A549 (cell line): ENCODE measurements around the gene PRKCD. TPM values are rescaled to one million over a fixed set of nuclear protein-coding genes. Genes with fewer than 3 reads are reported as not detected.

Source experiments
- ATAC-seq, 2 experiments: fragments of 200-7000 bp in 1 of 2; fragments of >200 bp in 1 of 2; cut with Nextera tagmentation in 1 of 2; cut with Tn5 transposase in 1 of 2; 3 replicates each; pipeline versions ENCODE4 v1.8.0 to v1.9.1; 2018 to 2020; ENCODE audit warnings: mild to moderate bottlenecking in 1 of 2, moderate library complexity in 1 of 2
- CTCF ChIA-PET: fragments of 300-600 bp; sonication (Branson Sonifier 250); formaldehyde crosslinking; extraction: SDS; loops from one replicate; lab custom pipeline; 2021; ENCODE audit warnings: antibody characterized with exemption, inconsistent platforms; lab: Yijun Ruan, JAX
- POLR2A ChIA-PET: fragments of 350-600 bp; formaldehyde crosslinking; extraction: SDS; loops from one replicate; lab custom pipeline; 2021; ENCODE audit warnings: antibody characterized with exemption, inconsistent platforms; lab: Yijun Ruan, JAX
- DNase-seq, 2 experiments: peaks; one replicate each; pipeline versions ENCODE4 v3.0.0 to v3.0.0-alpha.2; 2011 to 2016; ENCODE audit warnings: low read depth in 1 of 2, low spot score in 1 of 2
- FAIRE-seq: peaks from 2 replicates; lab custom pipeline; 2011; peaks lifted over from hg19 to GRCh38; lab: Jason Lieb, UNC
- H3K27ac ChIP-seq, 2 experiments: fragments of >200 bp; sonication (Bioruptor Twin); formaldehyde crosslinking; 3 replicates each; pipeline ENCODE4 v1.5.1; 2016 to 2017
- H3K4me1 ChIP-seq: fragments of >200 bp; sonication (Bioruptor Twin); formaldehyde crosslinking; 3 replicates; pipeline ENCODE4 v1.6.1; 2016
- H3K4me2 ChIP-seq: fragments of >200 bp; sonication (Bioruptor Twin); formaldehyde crosslinking; 3 replicates; pipeline ENCODE4 v1.6.1; 2016
- H3K4me3 ChIP-seq: fragments of >200 bp; sonication (Bioruptor Twin); formaldehyde crosslinking; 3 replicates; pipeline ENCODE4 v1.5.1; 2016
- H3K9me3 ChIP-seq: fragments of >200 bp; sonication (Bioruptor Twin); formaldehyde crosslinking; 3 replicates; pipeline ENCODE4 v1.6.1; 2016
- ATOH8 ChIP-seq: fragments of 250-450 bp; sonication (Bioruptor Pico); IDR thresholded peaks from 2 replicates; pipeline ENCODE4 v1.5.0; 2020; ENCODE audit warnings: low read depth, mild to moderate bottlenecking, moderate library complexity
- CHD2 ChIP-seq: fragments of 150-350 bp; IDR thresholded peaks from 2 replicates; pipeline ENCODE4 v1.6.1; 2014; ENCODE audit warnings: low read length; ENCODE audit not compliant: partially characterized antibody
- CTCF ChIP-seq: fragments of >200 bp; sonication (Bioruptor Twin); formaldehyde crosslinking; IDR thresholded peaks from 3 replicates; pipeline ENCODE4 v1.5.1; 2016
- ESRRA ChIP-seq: fragments of 150-350 bp; IDR thresholded peaks from 2 replicates; pipeline ENCODE4 v1.6.1; 2014; ENCODE audit warnings: mild to moderate bottlenecking, low read length, borderline replicate concordance
- FOSB ChIP-seq: fragments of 250-450 bp; sonication (Bioruptor Pico); IDR thresholded peaks from 2 replicates; pipeline ENCODE4 v1.5.0; 2020; ENCODE audit warnings: mild to moderate bottlenecking, moderate library complexity
- FOSL2 ChIP-seq, 2 experiments: fragments of 450-650 bp in 1 of 2; fragments of >200 bp in 1 of 2; sonication (Bioruptor Twin) in 1 of 2; formaldehyde crosslinking; IDR thresholded peaks; 2 replicates each; pipeline versions ENCODE4 v1.5.0 to v1.6.1; 2016 to 2020; ENCODE audit warnings: mild to moderate bottlenecking in 1 of 2, moderate library complexity in 1 of 2
- GATA3 ChIP-seq: IDR thresholded peaks from 2 replicates; pipeline ENCODE4 v1.6.1; 2012; ENCODE audit warnings: borderline replicate concordance
- HDAC2 ChIP-seq: fragments of 200-600 bp; sonication (generic); IDR thresholded peaks from 2 replicates; pipeline ENCODE4 v1.6.1; 2016
- HOXA7 ChIP-seq: fragments of 250-450 bp; sonication (Bioruptor Pico); IDR thresholded peaks from 2 replicates; pipeline ENCODE4 v1.5.0; 2020; ENCODE audit warnings: mild to moderate bottlenecking, moderate library complexity
- HOXB5 ChIP-seq: fragments of 250-450 bp; sonication (Bioruptor Pico); IDR thresholded peaks from 2 replicates; pipeline ENCODE4 v1.5.0; 2020; ENCODE audit warnings: mild to moderate bottlenecking, moderate library complexity
- JUNB ChIP-seq: fragments of >200 bp; sonication (Bioruptor Twin); formaldehyde crosslinking; IDR thresholded peaks from 2 replicates; pipeline ENCODE4 v1.6.1; 2016
- KDM1A ChIP-seq: fragments of 200-600 bp; sonication (generic); IDR thresholded peaks from 2 replicates; pipeline ENCODE4 v1.6.1; 2016; ENCODE audit warnings: low read depth, mild to moderate bottlenecking
- KDM5A ChIP-seq: fragments of 200-600 bp; sonication (generic); IDR thresholded peaks from 2 replicates; pipeline ENCODE4 v1.6.1; 2016; ENCODE audit warnings: antibody characterized with exemption, mild to moderate bottlenecking
- MAX ChIP-seq: IDR thresholded peaks from 2 replicates; pipeline ENCODE4 v1.6.1; 2012
- NFE2L2 ChIP-seq: fragments of 150-350 bp; conservative IDR thresholded peaks from 2 replicates; pipeline ENCODE4 v1.6.1; 2014; ENCODE audit warnings: low read length
- NPAS2 ChIP-seq: fragments of 250-450 bp; sonication (Bioruptor Pico); IDR thresholded peaks from 2 replicates; pipeline ENCODE4 v1.8.0; 2022; ENCODE audit warnings: mild to moderate bottlenecking, moderate library complexity, borderline replicate concordance
- PBX3 ChIP-seq: IDR thresholded peaks from 2 replicates; pipeline ENCODE4 v1.6.1; 2012
- PHF8 ChIP-seq: fragments of 200-600 bp; sonication (generic); IDR thresholded peaks from 2 replicates; pipeline ENCODE4 v1.6.1; 2016; ENCODE audit warnings: low read depth, mild to moderate bottlenecking, antibody characterized with exemption, moderate library complexity, borderline replicate concordance
- POLR2A ChIP-seq: IDR thresholded peaks from 2 replicates; pipeline ENCODE4 v1.6.1; 2012; ENCODE audit warnings: mild to moderate bottlenecking, low read length
- RCOR1 ChIP-seq: fragments of 150-350 bp; IDR thresholded peaks from 2 replicates; pipeline ENCODE4 v1.6.1; 2014; ENCODE audit warnings: antibody characterized with exemption, low read length, low read depth
- RNF2 ChIP-seq: fragments of 200-600 bp; sonication (generic); IDR thresholded peaks from 2 replicates; pipeline ENCODE4 v1.6.1; 2016; ENCODE audit warnings: low read depth, mild to moderate bottlenecking, antibody characterized with exemption, moderate library complexity, borderline replicate concordance
- SMC3 ChIP-seq: fragments of >200 bp; sonication (Bioruptor Twin); formaldehyde crosslinking; IDR thresholded peaks from 3 replicates; pipeline ENCODE4 v1.6.1; 2018; ENCODE audit warnings: inconsistent platforms
- ZC3H11A ChIP-seq: fragments of 450-650 bp; IDR thresholded peaks from 2 replicates; pipeline ENCODE4 v1.6.1; 2014; ENCODE audit warnings: antibody characterized with exemption, mild to moderate bottlenecking
- WGBS: methylation state at CpG from one replicate; pipeline ENCODE4 v1.1.6; 2017; ENCODE audit errors: missing lambda C conversion rate; 5-methylcytosine and 5-hydroxymethylcytosine counted together
- polyA plus RNA-seq, 4 experiments: library from polyadenylated mRNA; depleted of rRNA in 3 of 4; stranded (reverse); fragments of >200 nt; fragmentation: RNase III in 1 of 4; extraction: RNeasy Plus Mini Kit Qiagen cat#74134 plus additional on column Dnase treatment in 1 of 4; gene quantifications; 2 replicates in 3 of 4; 3 replicates in 1 of 4; pipeline ENCODE4 v1.2.3, GENCODE V29; 2011 to 2017
- TF ChIP-seq, protein P1 (sequence below): IDR thresholded peaks from 2 replicates; pipeline ENCODE4 v1.6.1; 2012; ENCODE audit warnings: low read depth, borderline replicate concordance
- TF ChIP-seq, protein P2 (sequence below): fragments of >200 bp; sonication (Bioruptor Twin); formaldehyde crosslinking; IDR thresholded peaks from 3 replicates; pipeline ENCODE4 v1.6.1; 2016
- TF ChIP-seq, protein P3 (sequence below): fragments of >200 bp; sonication (Bioruptor Twin); formaldehyde crosslinking; IDR thresholded peaks from 2 replicates; pipeline ENCODE4 v1.6.1; 2016

The PRKCD gene
- polyA plus RNA-seq, 2 of the 4 experiments (the other 2 are of a cell fraction): 10.1 to 18.3 TPM

DNA sequence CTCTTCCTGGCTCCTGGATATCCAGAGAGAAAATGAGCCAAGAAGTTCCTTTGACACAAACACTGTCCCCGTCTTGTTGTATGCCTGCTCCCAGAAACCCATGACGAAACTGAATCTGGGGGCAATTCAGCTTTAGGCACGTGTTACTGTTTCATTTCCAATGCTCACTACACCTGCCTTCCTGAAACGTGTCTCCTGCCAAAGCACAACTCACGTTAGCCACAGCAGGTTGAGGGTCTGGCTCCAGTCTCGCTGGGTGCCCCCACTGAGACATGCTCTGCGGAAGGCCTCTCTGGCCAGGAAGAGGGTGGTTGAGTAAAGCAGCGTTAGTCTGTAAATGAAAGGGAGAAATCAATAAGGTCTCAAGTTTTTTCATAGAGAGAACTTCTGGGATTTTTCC lies 37.5 kb upstream of the PRKCD start:
- H3K9me3 ChIP-seq: no peaks in the 10 kb centered on the region
- CTCF ChIA-PET: interaction anchor here (2.3 to 10.0 kb wide), 2 partner anchors 9 to 71 kb away, joined by 16 to 106 read pairs; no protein-coding TSS in a partner anchor
- no peak for TF ChIP-seq ATOH8
- no peak for TF ChIP-seq NFE2L2
- no peak for TF ChIP-seq RNF2
- no peak for TF ChIP-seq KDM1A
- no peak for TF ChIP-seq PHF8
- TF ChIP-seq FOSL2 (IDR thresholded peaks at IDR 0.05): no peak
- no peak for TF ChIP-seq FOSL2 (CRISPR knock-in tag; IDR thresholded peaks at IDR 0.05)
- TF ChIP-seq, protein P1, sequence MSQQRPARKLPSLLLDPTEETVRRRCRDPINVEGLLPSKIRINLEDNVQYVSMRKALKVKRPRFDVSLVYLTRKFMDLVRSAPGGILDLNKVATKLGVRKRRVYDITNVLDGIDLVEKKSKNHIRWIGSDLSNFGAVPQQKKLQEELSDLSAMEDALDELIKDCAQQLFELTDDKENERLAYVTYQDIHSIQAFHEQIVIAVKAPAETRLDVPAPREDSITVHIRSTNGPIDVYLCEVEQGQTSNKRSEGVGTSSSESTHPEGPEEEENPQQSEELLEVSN: no peak
- no peak for TF ChIP-seq GATA3
- TF ChIP-seq POLR2A: no peak
- TF ChIP-seq PBX3: no peak
- no peak for TF ChIP-seq ESRRA
- no peak for TF ChIP-seq CHD2
- TF ChIP-seq JUNB: no peak
- TF ChIP-seq, all 56 proteins: peak for 0
- FAIRE-seq (no peak), DNase-seq (no peak), ATAC-seq (no peak)
- Histone ChIP-seq H3K27ac (no peak overlapping the region), H3K4me3 (no peak overlapping the region), H3K4me1 (no peaks in the 10 kb centered on the region), H3K4me2 (no peak overlapping the region)
- 90% methylated on average over 8 of the region's 8 CpGs for WGBS
- POLR2A ChIA-PET: no interaction called here

GRCh38 chr3:53123953-53124352 lies 37.1 kb upstream of the PRKCD start:
- Histone ChIP-seq H3K4me2 (no peak overlapping the region), H3K4me3 (no peak overlapping the region), H3K27ac (no peak overlapping the region), H3K4me1 (peaks cover under 1% of the 10 kb centered on the region; the same call in 1 of the 3 replicates), H3K9me3 (no peaks in the 10 kb centered on the region)
- FAIRE-seq: no peak
- TF ChIP-seq MAX (no peak), RNF2 (no peak), ZC3H11A (no peak), SMC3 (no peak), FOSB (CRISPR knock-in tag) (no peak), PHF8 (no peak), FOSL2 (IDR thresholded peaks at IDR 0.05) (no peak), FOSL2 (CRISPR knock-in tag; IDR thresholded peaks at IDR 0.05) (no peak), KDM5A (no peak), PBX3 (no peak), POLR2A (no peak), RCOR1 (no peak), CTCF (no peak), HDAC2 (no peak), NPAS2 (no peak), HOXA7 (CRISPR knock-in tag) (no peak), JUNB (no peak), HOXB5 (CRISPR knock-in tag) (no peak)
- TF ChIP-seq, protein P2, sequence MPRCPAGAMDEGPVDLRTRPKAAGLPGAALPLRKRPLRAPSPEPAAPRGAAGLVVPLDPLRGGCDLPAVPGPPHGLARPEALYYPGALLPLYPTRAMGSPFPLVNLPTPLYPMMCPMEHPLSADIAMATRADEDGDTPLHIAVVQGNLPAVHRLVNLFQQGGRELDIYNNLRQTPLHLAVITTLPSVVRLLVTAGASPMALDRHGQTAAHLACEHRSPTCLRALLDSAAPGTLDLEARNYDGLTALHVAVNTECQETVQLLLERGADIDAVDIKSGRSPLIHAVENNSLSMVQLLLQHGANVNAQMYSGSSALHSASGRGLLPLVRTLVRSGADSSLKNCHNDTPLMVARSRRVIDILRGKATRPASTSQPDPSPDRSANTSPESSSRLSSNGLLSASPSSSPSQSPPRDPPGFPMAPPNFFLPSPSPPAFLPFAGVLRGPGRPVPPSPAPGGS: no peak
- TF ChIP-seq, protein P3, sequence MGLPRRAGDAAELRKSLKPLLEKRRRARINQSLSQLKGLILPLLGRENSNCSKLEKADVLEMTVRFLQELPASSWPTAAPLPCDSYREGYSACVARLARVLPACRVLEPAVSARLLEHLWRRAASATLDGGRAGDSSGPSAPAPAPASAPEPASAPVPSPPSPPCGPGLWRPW: no peak
- TF ChIP-seq, protein P1: no peak
- POLR2A ChIA-PET: no interaction called here
- ATAC-seq: no peak
- CTCF ChIA-PET: interaction anchor here (2.3 kb wide), 1 partner anchor 10 kb away, joined by 16 read pairs; no protein-coding TSS in a partner anchor
- no peak for DNase-seq
- WGBS: 93% methylated on average over 6 of the region's 6 CpGs
